ENCODE measurements around the gene COL4A1.

COL4A1 gene

GRCh38 chr13:110330491-110331011, 23.6 kb upstream of the COL4A1 start:
- H3K4me3 ChIP-seq (ENCODE audit: low read depth, low read length), result no peak overlapping the region
- no peak for DNase-seq (ENCODE audit: low read depth)
- no peak for TF ChIP-seq CTCF (IDR thresholded peaks at IDR 0.05; ENCODE audit: control insufficient read depth, extremely low read depth, insufficient read depth)

DNA sequence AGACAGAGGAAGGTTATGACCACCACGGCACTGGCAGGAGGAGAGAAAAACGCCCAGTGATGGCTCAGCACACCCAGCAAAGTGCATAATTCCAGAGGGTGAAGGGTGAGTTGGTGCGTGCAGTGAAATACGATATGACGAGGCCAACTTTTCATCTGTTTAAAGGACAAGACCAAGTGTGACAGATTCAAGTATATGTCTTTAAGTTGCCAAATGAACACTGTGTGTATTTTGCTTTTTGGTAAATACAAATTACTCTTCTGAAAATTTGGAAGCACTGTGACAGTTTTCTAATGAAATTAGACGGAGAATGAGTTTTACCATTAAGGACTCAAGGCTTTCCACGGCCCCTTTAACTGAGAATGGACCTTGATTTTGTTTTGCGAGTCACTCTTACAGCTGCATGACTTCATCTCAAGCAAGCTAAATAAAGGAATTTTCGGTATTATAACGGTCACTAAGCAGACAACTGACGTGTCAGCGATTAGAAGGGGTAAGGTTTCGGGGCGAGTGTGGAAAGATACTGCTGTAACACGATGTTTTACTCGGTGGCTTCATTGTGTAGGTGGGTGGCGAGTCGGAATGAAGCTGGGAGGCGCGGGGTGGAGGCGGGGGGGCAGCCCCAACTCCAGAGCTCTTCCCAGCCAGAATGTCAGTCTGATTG, 23.0 kb upstream of the COL4A1 start:
- no peak for TF ChIP-seq CTCF (IDR thresholded peaks at IDR 0.05; ENCODE audit: control insufficient read depth, extremely low read depth, insufficient read depth)
- H3K4me3 ChIP-seq (ENCODE audit: low read depth, low read length), result no peak overlapping the region
- DNase-seq (ENCODE audit: low read depth), result no peak

DNA sequence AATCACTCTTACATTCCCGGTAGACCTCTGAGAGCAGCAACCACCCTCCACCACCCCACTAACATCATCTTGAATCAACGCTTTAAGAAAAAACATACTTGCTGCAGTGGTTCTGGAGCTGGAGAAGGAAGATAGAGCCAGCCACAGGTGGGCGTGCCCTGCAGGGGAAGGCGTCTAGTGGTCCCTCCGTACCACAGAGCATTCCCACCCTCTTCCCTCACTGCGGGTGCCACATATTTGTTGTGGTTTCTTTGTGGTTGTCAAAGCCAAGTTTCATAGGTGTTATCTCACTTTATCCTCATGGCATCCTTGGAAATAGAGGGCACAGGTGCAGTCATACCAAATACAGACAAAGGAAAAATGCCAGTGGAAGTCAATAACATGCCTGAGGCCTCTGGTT, 22.3 kb upstream of the COL4A1 start:
- H3K4me3 ChIP-seq (ENCODE audit: low read depth, low read length), result no peak overlapping the region
- DNase-seq (ENCODE audit: low read depth), result no peak
- TF ChIP-seq CTCF (IDR thresholded peaks at IDR 0.05; ENCODE audit: control insufficient read depth, extremely low read depth, insufficient read depth), result no peak

- H3K4me3 ChIP-seq (ENCODE audit: low read depth, low read length), result no peak overlapping the region
- TF ChIP-seq CTCF (IDR thresholded peaks at IDR 0.05; ENCODE audit: control insufficient read depth, extremely low read depth, insufficient read depth), result no peak
- no peak for DNase-seq (ENCODE audit: low read depth)
Measured at GRCh38 chr13:110328573-110328972, 21.6 kb upstream of the COL4A1 start.

DNA sequence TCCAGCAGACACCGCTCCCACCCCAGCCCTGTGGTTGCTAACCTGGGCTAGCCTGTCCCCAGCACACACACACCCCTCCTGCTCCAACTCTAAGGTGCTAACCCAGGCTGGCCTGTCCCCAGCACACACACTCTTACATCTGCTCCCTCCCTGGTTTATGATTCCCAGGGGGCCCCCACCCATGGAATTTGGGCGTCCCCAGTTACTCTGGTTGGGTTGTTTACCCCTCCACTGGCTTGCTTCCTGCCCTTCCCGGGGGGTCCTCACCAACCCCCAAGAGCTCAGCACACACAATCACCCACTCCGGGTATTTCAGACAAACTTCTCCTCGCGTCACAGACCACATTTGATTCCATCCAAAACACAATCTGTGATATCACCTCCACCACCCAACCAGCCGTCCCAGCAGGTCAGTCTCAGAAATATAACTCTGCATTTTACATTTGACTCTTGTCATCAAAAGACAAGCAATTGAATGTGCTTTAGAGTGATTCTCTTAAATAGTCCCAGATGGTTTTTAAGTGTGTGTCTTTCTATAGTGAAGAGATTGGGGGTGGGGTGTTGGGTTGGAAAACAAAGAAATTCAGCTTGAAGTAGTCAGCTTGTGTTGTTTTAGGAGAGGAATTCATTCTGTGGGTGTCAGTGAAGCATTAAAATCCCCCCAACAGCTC, 20.2 kb upstream of the COL4A1 start:
- no peak for DNase-seq (ENCODE audit: low read depth)
- no peak for TF ChIP-seq CTCF (IDR thresholded peaks at IDR 0.05; ENCODE audit: control insufficient read depth, extremely low read depth, insufficient read depth)
- H3K4me3 ChIP-seq (ENCODE audit: low read depth, low read length), result no peak overlapping the region

- DNase-seq (ENCODE audit: low read depth), result no peak
- no peak for TF ChIP-seq CTCF (IDR thresholded peaks at IDR 0.05; ENCODE audit: control insufficient read depth, extremely low read depth, insufficient read depth)
- no peak overlapping the region for H3K4me3 ChIP-seq (ENCODE audit: low read depth, low read length)
Measured at GRCh38 chr13:110326263-110326904, 19.4 kb upstream of the COL4A1 start.
